ENCODE data around the gene CPAMD8. TPM values are rescaled to one million over a fixed set of nuclear protein-coding genes. Genes with fewer than 3 reads are reported as not detected.

The CPAMD8 gene
- total RNA-seq, 2 donors from 2014 or later = 134 to 216 TPM

DNA sequence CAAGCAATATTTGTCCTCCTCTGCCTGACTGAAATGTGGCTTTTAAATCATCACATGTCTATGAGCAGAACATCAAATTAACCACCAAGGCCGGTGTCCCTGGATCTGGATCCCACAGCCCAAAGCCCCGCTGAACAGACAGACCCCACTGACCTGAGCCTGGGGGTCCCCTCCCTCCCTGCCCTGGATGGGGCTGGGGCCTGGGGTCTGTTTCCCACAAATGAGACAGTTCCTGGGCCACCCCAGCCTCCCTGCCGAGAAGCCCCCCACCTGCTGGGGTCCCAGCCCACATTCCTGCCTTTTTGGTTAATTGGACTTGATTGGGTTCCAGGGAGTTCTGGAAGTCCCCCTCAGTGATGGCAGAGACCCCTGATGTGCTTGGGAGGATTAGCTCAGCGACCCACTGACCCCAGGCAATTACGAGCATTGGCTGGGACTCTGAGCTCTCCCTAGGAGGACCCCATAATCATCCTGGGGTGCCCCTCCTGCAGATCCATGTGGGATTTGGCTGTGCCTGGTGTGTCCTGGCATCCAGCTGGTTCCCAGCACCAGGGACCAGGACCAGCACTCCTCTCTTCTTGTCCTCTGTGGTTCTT, 19.4 kb upstream of the CPAMD8 start:
- Histone ChIP-seq H3K27me3 (replicated peaks; ENCODE audit: insufficient read depth) (no peaks in the 10 kb centered on the region), H3K36me3 (no peaks in the 10 kb centered on the region), H3K4me3 (no peak overlapping the region), H3K9me3 (no peaks in the 10 kb centered on the region), H3K4me1 (replicated peaks) (peaks cover 10% of the 10 kb centered on the region), H3K27ac (no peak overlapping the region)
- intact Hi-C loops (cut with DNase I) = no loop called here
- WGBS = 88% methylated on average over 5 of the region's 5 CpGs
- no peak for DNase-seq (ENCODE audit: low spot score)
- TF ChIP-seq POLR2A (IDR thresholded peaks at IDR 0.05) (no peak), CTCF (IDR thresholded peaks at IDR 0.05) (no peak), POLR2AphosphoS5 (IDR thresholded peaks at IDR 0.05) (no peak)

DNA sequence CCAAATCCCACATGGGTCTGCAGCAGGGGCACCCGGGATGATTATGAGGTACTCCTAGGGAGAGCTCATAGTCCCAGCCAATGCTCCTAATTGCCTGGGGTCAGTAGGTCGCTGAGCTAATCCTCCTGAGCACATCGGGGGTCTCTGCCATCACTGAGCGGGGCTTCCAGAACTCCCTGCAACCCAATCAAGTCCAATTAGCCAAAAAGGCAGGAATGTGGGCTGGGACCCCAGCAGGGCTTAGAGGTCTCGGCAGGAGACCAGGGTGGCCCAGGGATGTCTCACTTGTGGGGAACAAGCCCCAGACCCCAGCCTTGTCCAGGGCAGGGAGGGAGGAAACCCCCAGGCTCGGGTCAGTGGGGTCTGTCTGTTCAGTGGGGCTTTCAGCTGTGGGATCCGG, 17.1 kb upstream of the CPAMD8 start:
- Histone ChIP-seq H3K36me3 (no peaks in the 10 kb centered on the region), H3K27me3 (replicated peaks; ENCODE audit: insufficient read depth) (no peaks in the 10 kb centered on the region), H3K27ac (no peak overlapping the region), H3K4me3 (no peak overlapping the region), H3K9me3 (no peaks in the 10 kb centered on the region), H3K4me1 (replicated peaks) (peaks cover 5% of the 10 kb centered on the region)
- TF ChIP-seq CTCF (IDR thresholded peaks at IDR 0.05) (no peak), POLR2A (IDR thresholded peaks at IDR 0.05) (no peak), POLR2AphosphoS5 (IDR thresholded peaks at IDR 0.05) (no peak)
- intact Hi-C loops (cut with DNase I) = no loop called here
- DNase-seq (ENCODE audit: low spot score) = no peak
- 65% methylated on average over 7 of the region's 7 CpGs for WGBS

DNA sequence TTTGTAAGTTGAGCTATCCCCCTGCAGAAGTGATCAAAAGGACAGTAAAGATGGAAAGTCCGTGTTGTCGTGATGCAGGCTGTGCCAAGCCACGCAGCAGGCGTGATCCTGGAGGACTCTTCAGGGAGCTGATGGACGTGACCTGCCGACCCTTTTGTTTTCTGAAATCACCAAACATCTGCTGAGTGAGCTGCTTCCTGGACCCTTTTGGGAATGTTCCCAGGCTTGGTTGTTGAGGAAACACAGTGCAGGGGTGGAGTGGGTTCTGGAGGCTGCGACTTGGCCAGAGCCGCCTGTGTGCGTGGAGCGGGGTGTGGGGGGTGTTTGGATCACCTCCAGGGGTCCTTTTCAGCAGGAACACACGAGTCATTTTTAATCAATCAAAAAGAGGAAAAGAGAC, 15.4 kb upstream of the CPAMD8 start:
- no peak for TF ChIP-seq CTCF (IDR thresholded peaks at IDR 0.05)
- TF ChIP-seq POLR2A (IDR thresholded peaks at IDR 0.05) = no peak
- TF ChIP-seq POLR2AphosphoS5 (IDR thresholded peaks at IDR 0.05) = no peak
- H3K36me3 ChIP-seq = no peaks in the 10 kb centered on the region
- no peak for DNase-seq (ENCODE audit: low spot score)
- whole genome bisulfite sequencing = 18% methylated on average over 11 of the region's 11 CpGs
- H3K4me1 ChIP-seq (replicated peaks) = peaks cover 5% of the 10 kb centered on the region
- H3K9me3 ChIP-seq = no peaks in the 10 kb centered on the region
- no peak overlapping the region for H3K27ac ChIP-seq
- intact Hi-C loops (cut with DNase I) = no loop called here
- H3K27me3 ChIP-seq (replicated peaks; ENCODE audit: insufficient read depth) = no peaks in the 10 kb centered on the region
- H3K4me3 ChIP-seq = no peak overlapping the region

DNA sequence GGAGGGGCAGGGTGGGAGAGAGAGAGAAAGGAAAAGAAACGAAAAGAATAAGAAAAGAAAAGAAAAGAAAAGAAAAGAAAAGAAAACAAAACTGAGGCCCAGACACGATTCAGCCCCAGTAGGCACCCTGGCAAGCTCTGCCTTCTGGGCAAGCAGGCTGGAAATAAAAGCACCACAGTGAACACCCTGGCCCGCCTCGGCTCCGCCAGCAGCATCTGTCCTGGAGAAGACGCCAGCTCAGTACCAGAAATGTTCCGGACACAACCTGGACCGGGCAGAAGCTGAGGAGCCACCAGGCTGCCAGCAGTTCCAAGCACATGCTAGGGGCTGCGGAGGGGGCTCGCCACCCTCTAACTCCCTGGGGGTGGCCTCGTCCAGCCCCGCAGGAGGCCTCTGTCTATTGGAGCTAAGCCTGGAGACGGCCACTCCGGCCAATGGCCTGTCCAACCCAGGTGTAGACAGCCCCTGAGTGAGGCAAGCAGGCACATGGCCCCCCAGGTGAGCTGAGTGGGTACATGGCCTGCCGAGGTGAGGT, 11.4 kb upstream of the CPAMD8 start:
- TF ChIP-seq CTCF (IDR thresholded peaks at IDR 0.05) (no peak), POLR2AphosphoS5 (IDR thresholded peaks at IDR 0.05) (no peak), POLR2A (IDR thresholded peaks at IDR 0.05) (no peak)
- intact Hi-C loops (cut with DNase I) = no loop called here
- WGBS = 73% methylated on average over 15 of the region's 15 CpGs
- no peak overlapping the region for H3K27ac ChIP-seq
- H3K4me1 ChIP-seq (replicated peaks) = peaks cover 5% of the 10 kb centered on the region
- no peaks in the 10 kb centered on the region for H3K9me3 ChIP-seq
- no peak overlapping the region for H3K4me3 ChIP-seq
- H3K27me3 ChIP-seq (replicated peaks; ENCODE audit: insufficient read depth) = no peaks in the 10 kb centered on the region
- no peak for DNase-seq (ENCODE audit: low spot score)
- H3K36me3 ChIP-seq = no peaks in the 10 kb centered on the region

GRCh38 chr19:17037184-17037583, 10.6 kb upstream of the CPAMD8 start:
- Histone ChIP-seq H3K9me3 (no peaks in the 10 kb centered on the region), H3K27me3 (replicated peaks; ENCODE audit: insufficient read depth) (no peaks in the 10 kb centered on the region), H3K4me1 (replicated peaks) (peaks cover 5% of the 10 kb centered on the region), H3K36me3 (no peaks in the 10 kb centered on the region), H3K27ac (no peak overlapping the region), H3K4me3 (no peak overlapping the region)
- intact Hi-C loops (cut with DNase I) = no loop called here
- TF ChIP-seq CTCF (IDR thresholded peaks at IDR 0.05) = no peak
- no peak for TF ChIP-seq POLR2AphosphoS5 (IDR thresholded peaks at IDR 0.05)
- no peak for TF ChIP-seq POLR2A (IDR thresholded peaks at IDR 0.05)
- no peak for DNase-seq (ENCODE audit: low spot score)
- WGBS = 94% methylated on average over 6 of the region's 6 CpGs
